Measurements from ENCODE around the gene PEF1. TPM values are rescaled to one million over a fixed set of nuclear protein-coding genes. Genes with fewer than 3 reads are reported as not detected.

PEF1 gene
- total RNA-seq, 1 experiment from 2014 or later = 40.3 TPM

- no peaks in the 10 kb centered on the region for H3K27me3 ChIP-seq (ENCODE audit: insufficient read depth, low read length)
- no peaks in the 10 kb centered on the region; the same call in 1 of the 2 replicates for H3K4me1 ChIP-seq (ENCODE audit: insufficient read depth, low read length)
- no peak overlapping the region for H3K9ac ChIP-seq (ENCODE audit: extremely low read depth, insufficient read length, low read length)
- Mint-ChIP-seq H3K27me3 (ENCODE audit: low read depth) (peaks cover 2% of the 10 kb centered on the region), H3K4me3 (no peak overlapping the region), H3K9me3 (no peaks in the 10 kb centered on the region; a peak in 1 of 5 replicates), H3K27ac (no peak overlapping the region; a peak in 1 of 7 replicates), H3K4me1 (peaks cover 25 to 30% of the 10 kb centered on the region in 2 experiments), H3K36me3 (ENCODE audit: insufficient read depth in 1 of 3, low read depth in 3 of 3) (no peaks in the 10 kb centered on the region)
- no peak overlapping the region for H2BK120ac ChIP-seq (ENCODE audit: low read depth, low read length, poor library complexity, severe bottlenecking)
- no peak overlapping the region for H3K14ac ChIP-seq (ENCODE audit: insufficient read depth, low read length)
- H3K18ac ChIP-seq (ENCODE audit: insufficient read length, low read depth, low read length) = no peak overlapping the region
- H4K20me1 ChIP-seq (ENCODE audit: control insufficient read depth, insufficient read depth, insufficient read length) = no peaks in the 10 kb centered on the region
- H3K27ac ChIP-seq (ENCODE audit: insufficient read length, low read depth, low read length) = no peak overlapping the region
- no peak overlapping the region for H4K5ac ChIP-seq (ENCODE audit: insufficient read length, low read depth, low read length)
- H2AK5ac ChIP-seq (ENCODE audit: insufficient read length, low read length) = no peak overlapping the region
- H4K8ac ChIP-seq (replicated peaks; ENCODE audit: insufficient read length, low read depth, low read length) = no peak overlapping the region
- no peak overlapping the region for H2BK15ac ChIP-seq (ENCODE audit: low read depth, low read length)
- H3K9me3 ChIP-seq (ENCODE audit: control insufficient read depth, low read depth, low read length) = no peaks in the 10 kb centered on the region
- H3K79me2 ChIP-seq (ENCODE audit: insufficient read depth, low read length) = no peaks in the 10 kb centered on the region
- WGBS (ENCODE audit: extremely low coverage, insufficient read length, low lambda C conversion rate) = no CpG with 5 or more reads among the region's 7 CpGs
- H3K56ac ChIP-seq (ENCODE audit: insufficient read length, low read depth, low read length) = no peak overlapping the region
- no peak for TF ChIP-seq CTCF (conservative IDR thresholded peaks at IDR 0.05)
- no peak overlapping the region for H2BK20ac ChIP-seq (ENCODE audit: low read depth, low read length, poor library complexity, severe bottlenecking)
- H3K23ac ChIP-seq (ENCODE audit: insufficient read length, low read depth, low read length) = no peak overlapping the region
- no peak overlapping the region for H2BK5ac ChIP-seq (ENCODE audit: insufficient read length, low read length)
- no peak overlapping the region for H3K4me2 ChIP-seq (ENCODE audit: insufficient read depth, insufficient read length, low read length)
- H2AFZ ChIP-seq (ENCODE audit: low read length) = no peak overlapping the region
- H4K91ac ChIP-seq (ENCODE audit: insufficient read length, low read depth, low read length) = no peak overlapping the region
- H3K79me1 ChIP-seq (ENCODE audit: insufficient read depth, low read depth, low read length, poor library complexity, severe bottlenecking) = no peaks in the 10 kb centered on the region
- H3K4ac ChIP-seq (ENCODE audit: low read depth, low read length) = no peak overlapping the region
- no peak for DNase-seq
- no peak overlapping the region for H3T11ph ChIP-seq (ENCODE audit: low read length)
- H3K23me2 ChIP-seq (ENCODE audit: insufficient read length, low read depth, low read length, poor library complexity, severe bottlenecking) = no peaks in the 10 kb centered on the region
- H2BK12ac ChIP-seq (ENCODE audit: insufficient read length, low read depth, low read length) = no peak overlapping the region
These were observed 24.7 kb upstream of the PEF1 start for GRCh38 chr1:31669433-31669785.
